Measurements from ENCODE around the gene EIF3D.

The EIF3D gene, protein sequence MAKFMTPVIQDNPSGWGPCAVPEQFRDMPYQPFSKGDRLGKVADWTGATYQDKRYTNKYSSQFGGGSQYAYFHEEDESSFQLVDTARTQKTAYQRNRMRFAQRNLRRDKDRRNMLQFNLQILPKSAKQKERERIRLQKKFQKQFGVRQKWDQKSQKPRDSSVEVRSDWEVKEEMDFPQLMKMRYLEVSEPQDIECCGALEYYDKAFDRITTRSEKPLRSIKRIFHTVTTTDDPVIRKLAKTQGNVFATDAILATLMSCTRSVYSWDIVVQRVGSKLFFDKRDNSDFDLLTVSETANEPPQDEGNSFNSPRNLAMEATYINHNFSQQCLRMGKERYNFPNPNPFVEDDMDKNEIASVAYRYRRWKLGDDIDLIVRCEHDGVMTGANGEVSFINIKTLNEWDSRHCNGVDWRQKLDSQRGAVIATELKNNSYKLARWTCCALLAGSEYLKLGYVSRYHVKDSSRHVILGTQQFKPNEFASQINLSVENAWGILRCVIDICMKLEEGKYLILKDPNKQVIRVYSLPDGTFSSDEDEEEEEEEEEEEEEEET

GRCh38 chr22:36528795-36529751 lies at the start of gene EIF3D:
Gene EIF3D, minus strand, starts transcription at chr22:36529166. Its CDS starts 3,045 bp downstream, at chr22:36526121.
- peak; percentile 99 for DNase-seq

- no peak for DNase-seq
Observed at GRCh38 chr22:36578619-36579018, 49.7 kb upstream of the EIF3D start.

DNA sequence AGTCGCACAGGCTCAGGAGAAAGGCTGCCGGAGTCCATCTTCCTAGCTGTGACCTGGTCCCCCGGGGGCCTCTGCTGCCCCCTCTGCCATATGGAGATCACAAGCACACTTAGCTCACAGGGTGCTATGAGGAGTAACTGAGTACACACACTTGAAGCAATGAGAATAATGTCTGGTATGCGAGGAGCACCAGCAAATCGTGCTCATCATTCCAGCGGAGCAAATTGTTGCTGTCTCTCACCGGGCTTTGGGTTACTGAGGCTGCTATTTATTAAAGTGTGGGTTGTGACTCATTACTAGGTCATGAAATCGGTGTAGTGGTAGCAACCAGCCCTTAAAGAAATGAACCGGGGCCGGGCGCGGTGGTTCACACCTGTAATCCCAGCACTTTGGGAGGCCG lies 48.1 kb upstream of the EIF3D start:
- no peak for DNase-seq

- DNase-seq, result no peak
Observed at GRCh38 chr22:36574728-36575127, 45.8 kb upstream of the EIF3D start.

- DNase-seq, result peak; percentile 99
Observed at GRCh38 chr22:36573815-36574363, 44.9 kb upstream of the EIF3D start.

DNA sequence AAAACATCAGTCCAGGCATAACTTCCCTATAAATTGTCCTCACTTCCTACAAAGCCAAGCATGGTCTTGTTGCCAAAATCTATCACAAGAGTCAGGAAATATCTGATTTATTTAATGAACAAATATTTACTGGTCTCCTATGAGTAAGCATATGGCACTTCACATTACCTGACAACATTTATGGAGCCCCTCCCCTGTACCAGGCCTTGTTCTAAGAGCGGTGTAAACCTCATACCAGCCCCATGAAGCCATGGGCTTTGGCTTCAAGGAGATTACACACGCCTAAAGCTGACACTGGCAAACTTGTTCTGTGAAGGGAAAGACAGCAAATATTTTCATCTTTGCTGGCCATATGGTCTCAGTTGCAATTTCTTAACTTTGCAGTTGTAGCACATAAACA lies 43.0 kb upstream of the EIF3D start:
- DNase-seq, result peak; percentile 15

GRCh38 chr22:36569999-36570398 lies 41.0 kb upstream of the EIF3D start:
- peak; percentile 77 for DNase-seq

- DNase-seq, result no peak
Observed at GRCh38 chr22:36568846-36569245, 39.9 kb upstream of the EIF3D start.

GRCh38 chr22:36566720-36567119 lies 37.8 kb upstream of the EIF3D start:
- no peak for DNase-seq

DNA sequence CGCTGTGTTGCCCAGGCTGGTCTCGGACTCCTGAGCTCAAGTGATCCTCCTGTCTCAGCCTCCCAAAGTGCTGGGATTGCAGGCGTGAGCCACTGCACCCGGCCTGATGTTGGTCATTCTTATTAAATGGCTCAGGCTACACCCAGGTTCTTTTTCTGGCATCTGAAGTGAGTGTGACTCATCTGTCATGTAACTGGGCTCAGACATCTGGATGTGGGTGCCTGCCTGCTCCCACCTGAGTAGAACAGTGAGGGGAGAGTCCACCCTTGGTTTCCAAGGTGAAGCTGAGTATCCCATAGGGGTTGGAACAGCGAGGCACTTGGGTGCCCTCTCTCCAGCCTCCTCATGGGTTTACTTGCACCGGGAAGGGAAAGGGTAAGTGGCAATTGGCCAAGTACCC lies 36.7 kb upstream of the EIF3D start:
- no peak for DNase-seq

GRCh38 chr22:36565159-36565507 lies 36.2 kb upstream of the EIF3D start:
- DNase-seq, result no peak

- no peak for DNase-seq
Observed at GRCh38 chr22:36564422-36565158, 35.6 kb upstream of the EIF3D start.

DNA sequence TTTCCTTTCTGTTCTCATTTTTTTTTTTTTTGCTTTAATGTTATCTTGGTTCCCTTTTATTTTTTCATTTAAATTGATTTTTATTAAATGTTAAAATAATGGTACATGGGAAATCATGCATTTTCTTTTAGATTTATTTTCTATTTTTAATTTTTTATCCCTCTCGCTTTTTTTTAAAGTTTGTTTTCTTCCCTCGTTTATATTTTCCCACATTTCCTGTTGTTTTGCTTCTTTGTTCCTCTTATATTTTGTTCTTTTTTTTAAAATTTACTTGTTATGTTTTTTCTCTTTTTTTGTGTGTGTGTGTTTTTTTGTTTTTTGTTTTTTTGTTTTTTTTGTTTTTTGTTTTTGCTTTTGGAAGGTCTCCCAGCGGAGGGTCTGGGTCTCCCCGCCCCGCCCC lies 34.9 kb upstream of the EIF3D start:
- DNase-seq, result no peak

DNA sequence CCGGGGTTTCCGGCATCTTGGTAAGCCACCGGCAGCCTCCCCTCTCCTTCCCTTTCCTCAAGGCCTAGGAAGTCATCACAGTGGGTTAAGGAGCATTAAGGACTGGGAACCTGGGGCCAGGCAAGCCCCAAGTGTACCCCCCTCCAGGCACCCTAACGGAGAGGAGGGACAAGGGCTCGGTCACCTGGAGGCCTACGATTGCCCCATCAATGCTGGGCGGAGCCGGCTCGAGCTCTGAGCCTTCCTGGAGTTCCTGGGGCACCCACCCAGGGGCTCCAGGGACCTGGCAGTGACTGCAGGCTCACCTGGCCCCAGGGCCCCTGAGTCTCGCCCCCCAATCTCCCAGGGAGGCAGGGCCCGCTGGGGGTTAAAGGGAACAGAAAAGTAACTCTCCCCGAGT lies 34.5 kb upstream of the EIF3D start:
- DNase-seq, result no peak

DNA sequence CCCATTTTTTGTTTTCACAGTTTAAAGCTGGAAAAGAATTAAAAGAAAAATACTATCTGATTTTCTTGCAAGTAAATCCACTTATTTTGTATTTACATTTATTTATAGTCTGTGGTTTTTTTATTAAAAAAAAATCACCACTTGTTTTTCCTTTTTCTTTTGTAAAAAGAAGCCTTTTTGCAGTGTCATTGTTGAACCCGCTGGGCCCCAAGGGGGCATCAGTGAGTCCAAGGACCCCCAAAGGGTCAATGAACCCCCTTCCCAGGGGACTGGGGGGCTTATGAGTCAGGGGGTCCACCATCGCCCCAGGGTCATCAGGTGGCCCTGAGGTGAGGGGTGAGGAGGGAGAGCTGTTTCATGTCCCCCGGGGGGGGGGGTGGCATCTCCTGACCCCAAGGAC lies 34.0 kb upstream of the EIF3D start:
- no peak for DNase-seq

DNA sequence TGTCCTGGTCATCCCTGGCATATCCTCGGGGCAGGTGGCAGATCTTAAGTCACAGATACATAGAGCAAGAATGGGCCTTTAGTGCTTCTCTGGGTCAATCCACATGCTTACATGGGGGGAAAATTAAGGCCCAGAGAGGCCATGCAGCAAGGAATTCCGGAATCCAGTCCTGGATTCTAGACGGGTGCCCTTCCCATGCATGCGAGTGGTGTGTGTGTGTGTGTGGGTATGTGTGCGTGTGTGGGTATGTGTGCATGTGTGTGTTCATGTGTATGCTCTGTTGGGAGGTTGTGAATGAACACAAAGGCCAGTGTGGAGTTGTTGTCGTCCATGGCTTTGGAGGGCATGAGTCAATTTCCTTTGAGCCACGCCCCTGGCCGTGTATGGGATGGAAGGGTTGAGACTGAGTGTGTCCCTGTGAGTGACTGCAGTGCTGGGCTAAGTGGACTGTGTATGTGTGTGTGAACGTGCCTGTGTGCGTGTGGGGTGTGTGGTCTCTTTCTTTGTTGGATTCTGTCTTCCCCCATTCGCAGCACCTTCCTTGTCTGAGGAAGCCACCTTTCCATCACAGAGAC lies 33.4 kb upstream of the EIF3D start:
- no peak for DNase-seq

DNA sequence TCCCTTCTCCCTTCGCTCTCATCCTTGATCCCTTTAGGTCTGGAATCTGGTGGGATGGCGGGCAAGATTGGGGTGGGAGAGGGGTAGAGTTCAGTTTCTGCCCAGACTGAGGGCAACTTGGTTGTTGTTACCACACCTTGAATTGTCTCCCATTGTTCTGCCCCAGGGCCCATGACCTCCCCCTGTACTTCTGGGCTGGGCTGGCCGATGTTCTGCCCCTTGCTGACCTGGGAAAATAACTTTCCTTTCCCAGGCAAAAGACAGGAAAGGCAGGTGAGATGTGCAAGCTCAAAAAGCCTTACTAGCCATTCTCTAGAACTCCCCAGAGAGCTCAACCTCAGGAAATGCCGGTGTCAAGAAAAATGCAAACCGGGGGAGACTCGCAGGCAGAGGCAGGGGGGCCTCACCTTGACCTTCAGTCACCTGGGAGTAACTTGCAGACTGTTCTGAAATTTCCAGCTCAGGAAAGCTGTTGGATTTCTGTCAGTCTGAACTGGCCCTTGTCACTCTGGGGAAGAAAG lies 32.4 kb upstream of the EIF3D start:
- no peak for DNase-seq

GRCh38 chr22:36560001-36560400 lies 31.0 kb upstream of the EIF3D start:
- DNase-seq, result no peak

GRCh38 chr22:36554098-36554497 lies 25.1 kb upstream of the EIF3D start:
- DNase-seq, result peak; percentile 32

- no peak for DNase-seq
Observed at GRCh38 chr22:36552289-36552688, 23.3 kb upstream of the EIF3D start.

GRCh38 chr22:36550701-36551495 lies 21.9 kb upstream of the EIF3D start:
- DNase-seq, result peak; percentile 38

Data from NCI-H82 (cell line).